H9 (cell line): Measurements from ENCODE around the gene CDK2. TPM values are rescaled to one million over a fixed set of nuclear protein-coding genes. Genes with fewer than 3 reads are reported as not detected.

Experiments
- DNase-seq: peaks from one replicate; pipeline ENCODE4 v3.0.0-alpha.2; 2017
- H2AFZ ChIP-seq: one replicate; pipeline ENCODE4 v1.6.1; 2013; ENCODE audit warnings: mild to moderate bottlenecking, low read length, control low read depth, moderate library complexity
- H2AK5ac ChIP-seq: 2 replicates; pipeline ENCODE4 v1.6.1; 2013; ENCODE audit warnings: low read length, control low read depth, mixed read lengths; ENCODE audit not compliant: insufficient read length
- H2BK120ac ChIP-seq: one replicate; pipeline ENCODE4 v1.6.1; 2013; ENCODE audit warnings: low read depth, mild to moderate bottlenecking, low read length, control low read depth, inconsistent platforms; ENCODE audit not compliant: poor library complexity, severe bottlenecking
- H2BK12ac ChIP-seq: 2 replicates; pipeline ENCODE4 v1.6.1; 2013; ENCODE audit warnings: low read length, control low read depth, mixed read lengths, low read depth; ENCODE audit not compliant: insufficient read length
- H2BK15ac ChIP-seq: 2 replicates; pipeline ENCODE4 v1.6.1; 2013; ENCODE audit warnings: low read depth, low read length, control low read depth
- H2BK20ac ChIP-seq: one replicate; pipeline ENCODE4 v1.6.1; 2013; ENCODE audit warnings: low read depth, mild to moderate bottlenecking, low read length, control low read depth, inconsistent platforms; ENCODE audit not compliant: poor library complexity, severe bottlenecking
- H2BK5ac ChIP-seq: 2 replicates; pipeline ENCODE4 v1.6.1; 2013; ENCODE audit warnings: low read length, control low read depth, mixed read lengths; ENCODE audit not compliant: insufficient read length
- H3K14ac ChIP-seq: 2 replicates; pipeline ENCODE4 v1.6.1; 2013; ENCODE audit warnings: low read length, control low read depth; ENCODE audit not compliant: insufficient read depth
- H3K18ac ChIP-seq: 2 replicates; pipeline ENCODE4 v1.6.1; 2013; ENCODE audit warnings: low read depth, mild to moderate bottlenecking, mixed read lengths, low read length, control low read depth; ENCODE audit not compliant: insufficient read length
- H3K23ac ChIP-seq: 2 replicates; pipeline ENCODE4 v1.6.1; 2013; ENCODE audit warnings: low read length, control low read depth, mixed read lengths, low read depth; ENCODE audit not compliant: insufficient read length
- H3K23me2 ChIP-seq: 2 replicates; pipeline ENCODE4 v1.6.1; 2013; ENCODE audit warnings: low read depth, mild to moderate bottlenecking, mixed read lengths, low read length, control low read depth; ENCODE audit not compliant: insufficient read length, poor library complexity, severe bottlenecking
- H3K27ac ChIP-seq: 2 replicates; pipeline ENCODE4 v1.5.1; 2013; ENCODE audit warnings: low read length, control low read depth, mixed read lengths, low read depth; ENCODE audit not compliant: insufficient read length
- H3K27me3 ChIP-seq: 2 replicates; pipeline ENCODE4 v1.6.1; 2013; ENCODE audit warnings: low read length, control low read depth, inconsistent platforms; ENCODE audit not compliant: insufficient read depth
- H3K4ac ChIP-seq: 2 replicates; pipeline ENCODE4 v1.6.1; 2013; ENCODE audit warnings: low read depth, mild to moderate bottlenecking, control low read depth, inconsistent platforms, low read length, moderate library complexity
- H3K4me1 ChIP-seq: 2 replicates; pipeline ENCODE4 v1.6.1; 2013; ENCODE audit warnings: low read length, control low read depth, inconsistent platforms; ENCODE audit not compliant: insufficient read depth
- H3K4me2 ChIP-seq: 2 replicates; pipeline ENCODE4 v1.6.1; 2013; ENCODE audit warnings: low read length, control low read depth, mixed read lengths; ENCODE audit not compliant: insufficient read length, insufficient read depth
- H3K56ac ChIP-seq: 2 replicates; pipeline ENCODE4 v1.6.1; 2013; ENCODE audit warnings: low read depth, mild to moderate bottlenecking, mixed read lengths, low read length, control low read depth; ENCODE audit not compliant: insufficient read length
- H3K79me1 ChIP-seq: 2 replicates; pipeline ENCODE4 v1.6.1; 2013; ENCODE audit warnings: low read depth, mild to moderate bottlenecking, moderate library complexity, low read length, control low read depth, inconsistent platforms; ENCODE audit not compliant: insufficient read depth, poor library complexity, severe bottlenecking
- H3K79me2 ChIP-seq: 2 replicates; pipeline ENCODE4 v1.6.1; 2013; ENCODE audit warnings: low read length, control low read depth, inconsistent platforms; ENCODE audit not compliant: insufficient read depth
- H3K9ac ChIP-seq: 2 replicates; pipeline ENCODE4 v1.6.1; 2013; ENCODE audit warnings: low read length, control low read depth, mixed read lengths; ENCODE audit not compliant: insufficient read length; ENCODE audit errors: extremely low read depth
- H3K9me3 ChIP-seq: one replicate; pipeline ENCODE4 v1.6.1; 2013; ENCODE audit warnings: low read depth, low read length, inconsistent platforms; ENCODE audit not compliant: control insufficient read depth
- H3T11ph ChIP-seq: one replicate; pipeline ENCODE4 v1.6.1; 2013; ENCODE audit warnings: mild to moderate bottlenecking, low read length, control low read depth, inconsistent platforms
- H4K20me1 ChIP-seq: one replicate; pipeline ENCODE4 v1.6.1; 2013; ENCODE audit not compliant: control insufficient read depth, insufficient read length, insufficient read depth
- H4K5ac ChIP-seq: 2 replicates; pipeline ENCODE4 v1.6.1; 2013; ENCODE audit warnings: low read depth, mild to moderate bottlenecking, mixed read lengths, low read length, control low read depth; ENCODE audit not compliant: insufficient read length
- H4K8ac ChIP-seq: replicated peaks from 2 replicates; pipeline ENCODE4 v1.6.1; 2013; ENCODE audit warnings: low read length, control low read depth, mixed read lengths, low read depth; ENCODE audit not compliant: insufficient read length
- H4K91ac ChIP-seq: 2 replicates; pipeline ENCODE4 v1.6.1; 2013; ENCODE audit warnings: low read depth, mild to moderate bottlenecking, moderate library complexity, mixed read lengths, low read length, control low read depth; ENCODE audit not compliant: insufficient read length
- H3K27ac Mint-ChIP-seq, 3 experiments: 2 replicates in 2 of 3; 3 replicates in 1 of 3; pipeline ENCODE4 v1.8.0; 2020 to 2021; ENCODE audit warnings: mixed read lengths in 3 of 3, mild to moderate bottlenecking in 1 of 3, moderate library complexity in 1 of 3
- H3K27me3 Mint-ChIP-seq: 2 replicates; pipeline ENCODE4 v1.8.0; 2021; ENCODE audit warnings: low read depth, mild to moderate bottlenecking, moderate library complexity, mixed read lengths
- H3K36me3 Mint-ChIP-seq, 3 experiments: 2 replicates in 2 of 3; 3 replicates in 1 of 3; pipeline ENCODE4 v1.8.0; 2020 to 2021; ENCODE audit warnings: low read depth in 3 of 3, mixed read lengths in 3 of 3; ENCODE audit not compliant: insufficient read depth in 1 of 3
- H3K4me1 Mint-ChIP-seq, 2 experiments: 2 replicates each; pipeline ENCODE4 v1.8.0; 2020; ENCODE audit warnings: mixed read lengths in 2 of 2
- H3K4me3 Mint-ChIP-seq, 2 experiments: 2 replicates in 1 of 2; 3 replicates in 1 of 2; pipeline ENCODE4 v1.8.0; 2020 to 2021; ENCODE audit warnings: mild to moderate bottlenecking in 2 of 2, mixed read lengths in 2 of 2, moderate library complexity in 1 of 2
- H3K9me3 Mint-ChIP-seq, 2 experiments: 2 replicates in 1 of 2; 3 replicates in 1 of 2; pipeline ENCODE4 v1.8.0; 2020; ENCODE audit warnings: mild to moderate bottlenecking in 2 of 2, mixed read lengths in 2 of 2, moderate library complexity in 1 of 2
- CTCF ChIP-seq: fragments of 200-600 bp; sonication (generic); conservative IDR thresholded peaks from 3 replicates; pipeline ENCODE4 v1.8.0; 2021; ENCODE audit warnings: antibody characterized with exemption, mild to moderate bottlenecking
- WGBS: extraction: QIAGEN DNeasy Blood & Tissue Kit; methylation state at CpG from one replicate; pipeline ENCODE4 v1.1.7; 2013; ENCODE audit warnings: missing lambda C conversion rate, low lambda C conversion rate, mixed read lengths; ENCODE audit not compliant: insufficient read length; ENCODE audit errors: extremely low coverage; 5-methylcytosine and 5-hydroxymethylcytosine counted together
- total RNA-seq: library from RNA; stranded (reverse); gene quantifications from 2 replicates; pipeline ENCODE4 v1.2.1, GENCODE V29; 2021

The CDK2 gene
- total RNA-seq, 1 experiment from 2014 or later = 60.8 TPM

DNA sequence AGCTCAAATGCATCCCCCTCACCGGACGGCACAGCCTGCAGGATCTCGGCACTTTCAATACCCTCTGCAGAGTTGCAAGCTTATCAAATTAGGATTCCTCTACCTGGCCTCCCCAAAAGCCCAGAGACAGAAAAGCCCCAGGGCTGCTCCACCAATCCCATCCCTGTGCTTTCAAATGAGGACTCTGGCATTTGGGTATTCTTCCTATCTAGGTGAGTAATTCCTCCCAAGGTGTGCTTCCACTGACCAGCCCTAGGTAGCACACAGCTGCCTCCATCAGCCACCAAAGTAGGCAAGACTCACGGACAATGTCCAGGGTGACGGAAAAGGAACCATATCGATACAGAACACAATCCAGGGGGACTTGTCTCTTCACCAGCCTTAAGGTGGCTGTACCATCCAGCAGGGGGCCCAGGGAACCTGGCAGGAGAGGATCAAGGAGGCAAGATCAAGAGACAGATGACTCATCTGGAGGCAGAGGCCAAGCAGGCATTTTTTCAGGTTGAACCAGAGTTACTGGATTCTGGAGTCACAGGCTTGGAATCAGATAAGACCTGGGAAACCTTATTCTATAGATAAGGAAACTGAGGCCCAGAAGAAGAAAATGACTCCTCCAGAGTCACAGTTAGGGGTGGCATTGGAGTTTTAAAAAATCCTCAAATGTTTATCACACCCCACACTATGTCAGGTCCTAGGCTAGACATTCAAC, 10.7 kb upstream of the CDK2 start:
- Histone ChIP-seq H3K4me2 (no peak overlapping the region), H4K8ac (no peak overlapping the region), H3K79me2 (no peaks in the 10 kb centered on the region), H2AK5ac (no peak overlapping the region), H4K5ac (no peak overlapping the region), H3K9ac (no peak overlapping the region), H2BK20ac (no peak overlapping the region), H3K14ac (no peak overlapping the region), H3K9me3 (no peaks in the 10 kb centered on the region), H3K56ac (no peak overlapping the region), H3K4me1 (no peaks in the 10 kb centered on the region), H3K27me3 (no peaks in the 10 kb centered on the region), H4K20me1 (no peaks in the 10 kb centered on the region), H3K18ac (no peak overlapping the region), H3K4ac (no peak overlapping the region), H2BK5ac (no peak overlapping the region), H3K27ac (no peak overlapping the region), H3K23me2 (no peaks in the 10 kb centered on the region), H4K91ac (no peak overlapping the region), H3T11ph (no peak overlapping the region), H2BK12ac (no peak overlapping the region), H3K79me1 (no peaks in the 10 kb centered on the region), H2BK120ac (no peak overlapping the region), H2BK15ac (no peak overlapping the region), H3K23ac (no peak overlapping the region), H2AFZ (no peak overlapping the region)
- no CpG with 5 or more reads among the region's 6 CpGs for WGBS
- TF ChIP-seq CTCF = peak; percentile 38; the same call in 1 of the 3 replicates
- no peak overlapping the region for H3K4me3 Mint-ChIP-seq
- no peaks in the 10 kb centered on the region for H3K27me3 Mint-ChIP-seq
- no peaks in the 10 kb centered on the region; a peak in 1 of 4 replicates for H3K4me1 Mint-ChIP-seq
- peak overlapping the region in 1 of 3 experiments; percentile 58; a peak in 1 of 7 replicates for H3K27ac Mint-ChIP-seq
- H3K9me3 Mint-ChIP-seq = no peaks in the 10 kb centered on the region
- peaks cover 4 to 45% (median 32%) of the 10 kb centered on the region in 3 experiments; a peak in 6 of 7 replicates for H3K36me3 Mint-ChIP-seq
- DNase-seq = peak; percentile 58
